ENCODE results near the gene CEP63.

DNA sequence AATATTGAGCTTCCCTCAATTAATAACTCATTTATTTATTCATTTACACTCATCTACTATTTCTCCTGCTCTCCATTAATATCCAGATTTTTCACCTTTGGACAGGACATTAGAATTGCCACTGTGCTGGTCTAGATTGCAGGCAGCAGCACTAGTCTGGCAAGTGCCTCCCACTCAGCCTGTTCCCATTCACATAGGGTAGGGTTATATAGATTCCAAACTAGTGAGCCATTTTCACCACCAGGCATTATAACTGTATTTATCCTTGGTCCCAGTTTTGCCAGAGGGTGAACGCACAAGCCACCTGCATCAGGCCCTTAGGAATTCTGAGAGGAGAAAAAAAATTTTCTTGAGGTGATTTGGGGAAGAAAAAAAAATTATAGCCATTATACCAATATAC lies 44.5 kb upstream of the CEP63 start:
- TF ChIP-seq, protein P1, sequence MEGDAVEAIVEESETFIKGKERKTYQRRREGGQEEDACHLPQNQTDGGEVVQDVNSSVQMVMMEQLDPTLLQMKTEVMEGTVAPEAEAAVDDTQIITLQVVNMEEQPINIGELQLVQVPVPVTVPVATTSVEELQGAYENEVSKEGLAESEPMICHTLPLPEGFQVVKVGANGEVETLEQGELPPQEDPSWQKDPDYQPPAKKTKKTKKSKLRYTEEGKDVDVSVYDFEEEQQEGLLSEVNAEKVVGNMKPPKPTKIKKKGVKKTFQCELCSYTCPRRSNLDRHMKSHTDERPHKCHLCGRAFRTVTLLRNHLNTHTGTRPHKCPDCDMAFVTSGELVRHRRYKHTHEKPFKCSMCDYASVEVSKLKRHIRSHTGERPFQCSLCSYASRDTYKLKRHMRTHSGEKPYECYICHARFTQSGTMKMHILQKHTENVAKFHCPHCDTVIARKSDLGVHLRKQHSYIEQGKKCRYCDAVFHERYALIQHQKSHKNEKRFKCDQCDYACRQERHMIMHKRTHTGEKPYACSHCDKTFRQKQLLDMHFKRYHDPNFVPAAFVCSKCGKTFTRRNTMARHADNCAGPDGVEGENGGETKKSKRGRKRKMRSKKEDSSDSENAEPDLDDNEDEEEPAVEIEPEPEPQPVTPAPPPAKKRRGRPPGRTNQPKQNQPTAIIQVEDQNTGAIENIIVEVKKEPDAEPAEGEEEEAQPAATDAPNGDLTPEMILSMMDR (conservative IDR thresholded peaks at IDR 0.05 in 1 of 2, IDR thresholded peaks at IDR 0.05 in 1 of 2; ENCODE audit: extremely low read depth in 1 of 2, insufficient read depth in 1 of 2, low read depth in 1 of 2, low read length in 2 of 2): no peak
- TF ChIP-seq EZH2 (IDR thresholded peaks at IDR 0.05; ENCODE audit: borderline replicate concordance, low read length): no peak

Data from mammary epithelial cell (primary cell).